Upper lobe of right lung (tissue), 1 donor: ENCODE data around the gene GPR180. TPM values are rescaled to one million over a fixed set of nuclear protein-coding genes. Genes with fewer than 3 reads are reported as not detected.

ENCODE experiments used
- ATAC-seq: fragments of 200-7000 bp; cut with Tn5 transposase; one replicate; pipeline ENCODE4 v1.9.1; 2020; ENCODE audit warnings: mild to moderate bottlenecking, moderate library complexity
- DNase-seq: peaks from one replicate; pipeline ENCODE4 v3.0.0-alpha.2; 2020
- H3K27ac ChIP-seq: fragments of 200-600 bp; one replicate; pipeline ENCODE4 v1.8.0; 2022
- H3K27me3 ChIP-seq: fragments of 200-600 bp; one replicate; pipeline ENCODE4 v1.8.0; 2022; ENCODE audit warnings: mild to moderate bottlenecking
- H3K36me3 ChIP-seq: fragments of 200-600 bp; one replicate; pipeline ENCODE4 v1.8.0; 2022
- H3K4me1 ChIP-seq: fragments of 200-600 bp; one replicate; pipeline ENCODE4 v1.8.0; 2022
- H3K4me3 ChIP-seq: fragments of 200-600 bp; one replicate; pipeline ENCODE4 v1.8.0; 2022; ENCODE audit warnings: mild to moderate bottlenecking
- H3K9me3 ChIP-seq: fragments of 200-600 bp; one replicate; pipeline ENCODE4 v1.8.0; 2022
- intact Hi-C: fragments of 100-400 bp; cut with DNase I; formaldehyde crosslinking; loops from one replicate; pipeline ENCODE4 v1.11.0; 2022
- total RNA-seq: library from RNA; stranded (reverse); fragmentation: NEBNext Ultra II Directional; extraction: Animal tissue kit (Norgen Biotek cat#: 25700); gene quantifications from one replicate; pipeline ENCODE4 v1.2.1, GENCODE V29; 2021
- TF ChIP-seq, protein P1 (sequence below): fragments of 200-600 bp; IDR thresholded peaks from one replicate; pipeline ENCODE4 v1.8.0; 2022; ENCODE audit warnings: antibody characterized with exemption
- donor health status: DM: no; HTN: yes; CAD: no; lungs with severe emphysema.

Gene GPR180
- total RNA-seq, 1 donor from 2014 or later = 6.0 TPM

GRCh38 chr13:94656766-94657165 is 55.1 kb downstream of the GPR180 start:
- H3K4me1 ChIP-seq = no peaks in the 10 kb centered on the region
- H3K4me3 ChIP-seq = no peak overlapping the region
- TF ChIP-seq, protein P1, sequence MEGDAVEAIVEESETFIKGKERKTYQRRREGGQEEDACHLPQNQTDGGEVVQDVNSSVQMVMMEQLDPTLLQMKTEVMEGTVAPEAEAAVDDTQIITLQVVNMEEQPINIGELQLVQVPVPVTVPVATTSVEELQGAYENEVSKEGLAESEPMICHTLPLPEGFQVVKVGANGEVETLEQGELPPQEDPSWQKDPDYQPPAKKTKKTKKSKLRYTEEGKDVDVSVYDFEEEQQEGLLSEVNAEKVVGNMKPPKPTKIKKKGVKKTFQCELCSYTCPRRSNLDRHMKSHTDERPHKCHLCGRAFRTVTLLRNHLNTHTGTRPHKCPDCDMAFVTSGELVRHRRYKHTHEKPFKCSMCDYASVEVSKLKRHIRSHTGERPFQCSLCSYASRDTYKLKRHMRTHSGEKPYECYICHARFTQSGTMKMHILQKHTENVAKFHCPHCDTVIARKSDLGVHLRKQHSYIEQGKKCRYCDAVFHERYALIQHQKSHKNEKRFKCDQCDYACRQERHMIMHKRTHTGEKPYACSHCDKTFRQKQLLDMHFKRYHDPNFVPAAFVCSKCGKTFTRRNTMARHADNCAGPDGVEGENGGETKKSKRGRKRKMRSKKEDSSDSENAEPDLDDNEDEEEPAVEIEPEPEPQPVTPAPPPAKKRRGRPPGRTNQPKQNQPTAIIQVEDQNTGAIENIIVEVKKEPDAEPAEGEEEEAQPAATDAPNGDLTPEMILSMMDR = no peak
- no peak for ATAC-seq
- H3K36me3 ChIP-seq = no peaks in the 10 kb centered on the region
- DNase-seq = no peak
- no peaks in the 10 kb centered on the region for H3K27me3 ChIP-seq
- no peak overlapping the region for H3K27ac ChIP-seq
- H3K9me3 ChIP-seq = no peaks in the 10 kb centered on the region
- intact Hi-C loops = no loop called here

DNA sequence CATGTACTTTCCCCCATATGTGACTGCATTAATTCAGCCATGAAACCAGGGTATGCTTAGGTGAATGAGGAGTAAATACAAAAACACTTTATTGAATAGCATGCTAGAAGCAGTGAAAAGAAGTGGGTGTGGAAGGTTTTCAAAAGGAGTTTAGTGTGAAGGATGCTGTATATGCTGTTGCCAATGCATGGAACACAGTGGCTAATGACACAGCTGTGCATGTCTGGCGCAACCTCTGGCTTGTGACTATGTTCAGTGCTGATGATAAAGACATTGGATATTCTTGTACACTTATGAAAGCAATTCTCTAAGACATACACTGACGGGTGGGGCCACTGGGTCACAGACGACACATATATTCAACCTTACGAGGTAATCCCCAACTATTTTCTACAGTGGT is 55.5 kb downstream of the GPR180 start:
- DNase-seq = no peak
- no peaks in the 10 kb centered on the region for H3K36me3 ChIP-seq
- H3K9me3 ChIP-seq = no peaks in the 10 kb centered on the region
- no peak overlapping the region for H3K4me3 ChIP-seq
- TF ChIP-seq, protein P1 = no peak
- H3K27ac ChIP-seq = no peak overlapping the region
- H3K27me3 ChIP-seq = peaks cover 2% of the 10 kb centered on the region
- ATAC-seq = no peak
- intact Hi-C loops = no loop called here
- no peaks in the 10 kb centered on the region for H3K4me1 ChIP-seq

- TF ChIP-seq, protein P1 = no peak
Observed at GRCh38 chr13:94658926-94659597, 57.4 kb downstream of the GPR180 start.

GRCh38 chr13:94659598-94659946 is 57.9 kb downstream of the GPR180 start:
- Histone ChIP-seq H3K27ac (no peak overlapping the region), H3K4me1 (no peaks in the 10 kb centered on the region), H3K9me3 (no peaks in the 10 kb centered on the region), H3K4me3 (no peak overlapping the region), H3K36me3 (no peaks in the 10 kb centered on the region), H3K27me3 (peaks cover 19% of the 10 kb centered on the region)
- DNase-seq (no peak), ATAC-seq (no peak)
- intact Hi-C loops = no loop called here
- TF ChIP-seq, protein P1 = no peak

More at GRCh38 chr13:94658926-94659597, 57.4 kb downstream of the GPR180 start:
- Histone ChIP-seq H3K27me3 (peaks cover 14% of the 10 kb centered on the region), H3K4me1 (no peaks in the 10 kb centered on the region), H3K9me3 (no peaks in the 10 kb centered on the region), H3K36me3 (no peaks in the 10 kb centered on the region), H3K27ac (no peak overlapping the region), H3K4me3 (no peak overlapping the region)
- intact Hi-C loops = no loop called here
- no peak for DNase-seq
- ATAC-seq = no peak

DNA sequence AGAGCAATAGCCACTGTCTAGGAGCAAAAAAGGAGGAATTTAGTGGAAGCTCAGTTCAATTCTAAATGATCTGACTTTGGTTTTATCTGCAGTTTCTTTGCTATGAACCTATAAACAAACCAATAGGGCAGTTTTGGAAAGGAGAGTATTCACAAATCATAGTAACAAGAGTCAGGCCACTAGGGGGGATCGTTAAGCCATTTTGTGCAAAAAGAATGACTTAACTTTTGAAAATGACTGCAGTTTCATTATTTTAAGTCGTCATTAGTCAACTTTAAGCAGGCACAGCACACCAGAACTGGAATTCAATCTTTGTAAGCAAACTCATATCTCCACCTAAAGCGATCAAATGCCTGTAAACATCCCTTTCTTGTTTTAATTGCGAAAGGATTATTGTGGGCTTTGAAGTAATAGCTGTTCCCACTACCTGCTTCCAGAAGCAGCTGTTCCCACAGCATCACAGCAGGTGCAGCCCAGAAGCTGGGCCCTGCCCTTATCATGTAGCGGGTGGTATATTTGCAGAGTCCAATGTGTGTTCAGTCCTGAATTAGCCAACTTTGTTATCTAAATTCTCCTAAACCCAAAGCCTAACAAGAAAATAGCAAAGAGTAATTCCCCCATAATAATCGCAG is 59.2 kb downstream of the GPR180 start:
- Histone ChIP-seq H3K36me3 (no peaks in the 10 kb centered on the region), H3K4me3 (no peak overlapping the region), H3K9me3 (no peaks in the 10 kb centered on the region), H3K27me3 (peaks cover 32% of the 10 kb centered on the region), H3K27ac (no peak overlapping the region), H3K4me1 (no peaks in the 10 kb centered on the region)
- TF ChIP-seq, protein P1 = no peak
- ATAC-seq = no peak
- intact Hi-C loops = no loop called here
- DNase-seq = no peak
